NOMO-1 treated with dmso at 0.1 percent for 144 hours (cell line): ENCODE measurements around the gene PRR4.

Experiments used
- DNase-seq: peaks from one replicate; lab custom pipeline; 2025; ENCODE audit not compliant: unreplicated experiment; lab: John Stamatoyannopoulos, UW

PRR4 gene

DNA sequence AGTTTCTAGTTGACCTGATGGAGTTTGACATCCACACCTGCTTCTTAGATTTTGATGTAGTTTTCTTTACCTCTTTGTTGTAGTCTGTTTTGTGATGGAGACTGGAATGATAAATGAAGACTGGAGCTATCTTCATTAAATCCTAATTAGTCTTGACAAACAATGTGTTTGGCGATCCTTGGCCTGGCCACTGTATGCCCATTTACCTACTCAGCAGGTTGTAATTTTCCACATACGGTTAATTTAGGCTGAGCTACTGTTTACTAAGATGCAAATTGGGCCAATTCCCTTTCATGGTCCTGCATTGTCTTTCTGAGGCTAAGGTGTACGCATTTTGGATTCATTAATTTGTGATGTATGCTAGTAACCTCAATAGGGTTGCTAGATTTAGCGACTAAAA is 46.7 kb downstream of the PRR4 start, which contains the start of gene TAS2R7:
TSS of gene TAS2R7 (minus strand) at position 41 of the 400 bp plus-strand sequence. CDS start 57 bp downstream, outside the sequence.
- no peak for DNase-seq

DNA sequence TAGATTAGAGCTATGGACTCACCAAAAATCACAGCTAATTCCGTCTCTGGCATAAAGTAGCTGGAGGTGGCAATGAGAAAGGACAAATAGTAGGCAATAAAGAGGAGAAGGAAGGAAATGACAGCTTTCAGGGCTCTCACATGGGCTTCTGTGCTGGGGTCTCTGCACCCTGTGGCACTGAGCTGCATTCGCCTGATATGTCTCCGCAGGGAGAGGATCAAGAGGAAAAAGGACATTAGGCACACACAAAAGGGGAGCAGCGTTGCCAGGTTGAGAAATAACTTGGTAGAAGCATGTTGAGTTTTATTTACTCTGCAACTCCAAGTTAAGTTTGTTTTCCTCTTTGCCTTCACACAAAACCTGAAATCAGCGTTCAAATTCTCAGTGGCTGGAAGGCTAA is 47.5 kb downstream of the PRR4 start:
- DNase-seq = no peak
